ENCODE results near the gene SMIM30. TPM values are rescaled to one million over a fixed set of nuclear protein-coding genes. Genes with fewer than 3 reads are reported as not detected.
"Not testable (repeated sequence)": the region's sequence is repeated elsewhere in the genome, so short reads cannot be mapped to it uniquely, and the experiment has no call there.

SMIM30 gene
- 10 to 100 TPM; 47.9 TPM for total RNA-seq
- long read RNA-seq, donor 1, partial matches to known transcripts = 1 of 1 reads
- long read RNA-seq, donor 1, other reads (novel, unspliced or antisense) = 0 of 1 reads
- long read RNA-seq, donor 2, transcript SMIM30-201 (3 exons, 1,070 nt) = major isoform, 7 of 11 reads
- long read RNA-seq, donor 2, partial matches to known transcripts = 1 of 11 reads
- long read RNA-seq, donor 2, other reads (novel, unspliced or antisense) = 0 of 11 reads

GRCh38 chr7:113118074-113118959, at the start of gene SMIM30:
Gene SMIM30 (minus strand): TSS chr7:113118554. CDS start chr7:113117578, 976 bp downstream.
- intact Hi-C loops (cut with DNase I) = no loop called here
- peak; percentile 97 for DNase-seq (ENCODE audit: low spot score)

- DNase-seq (ENCODE audit: low spot score); intact Hi-C loops (cut with DNase I): not testable (repeated sequence)
Observed at GRCh38 chr7:113166176-113166575, 47.8 kb upstream of the SMIM30 start.

GRCh38 chr7:113161050-113161449, 42.7 kb upstream of the SMIM30 start:
- no peak for DNase-seq (ENCODE audit: low spot score)
- intact Hi-C loops (cut with DNase I) = no loop called here

- no peak for DNase-seq (ENCODE audit: low spot score)
- intact Hi-C loops (cut with DNase I) = no loop called here
Observed at GRCh38 chr7:113159746-113160339, 41.5 kb upstream of the SMIM30 start.

GRCh38 chr7:113158756-113159155, 40.4 kb upstream of the SMIM30 start:
- intact Hi-C loops (cut with DNase I) = no loop called here
- no peak for DNase-seq (ENCODE audit: low spot score)

GRCh38 chr7:113154117-113154516, 35.8 kb upstream of the SMIM30 start:
- no peak for DNase-seq (ENCODE audit: low spot score)
- intact Hi-C loops (cut with DNase I) = no loop called here

GRCh38 chr7:113144817-113145216, 26.5 kb upstream of the SMIM30 start:
- intact Hi-C loops (cut with DNase I) = no loop called here

GRCh38 chr7:113143486-113144257, 25.3 kb upstream of the SMIM30 start:
- intact Hi-C loops (cut with DNase I) = no loop called here
- DNase-seq (ENCODE audit: low spot score) = no peak

More at GRCh38 chr7:113144817-113145216, 26.5 kb upstream of the SMIM30 start:
- no peak for DNase-seq (ENCODE audit: low spot score)

- no peak for DNase-seq (ENCODE audit: low spot score)
- intact Hi-C loops (cut with DNase I) = no loop called here
Observed at GRCh38 chr7:113142385-113143119, 24.2 kb upstream of the SMIM30 start.

GRCh38 chr7:113141803-113142202, 23.4 kb upstream of the SMIM30 start:
- intact Hi-C loops (cut with DNase I) = no loop called here
- DNase-seq (ENCODE audit: low spot score) = no peak

- intact Hi-C loops (cut with DNase I) = no loop called here
- DNase-seq (ENCODE audit: low spot score) = no peak
Observed at GRCh38 chr7:113140956-113141355, 22.6 kb upstream of the SMIM30 start.

GRCh38 chr7:113137241-113137640, 18.9 kb upstream of the SMIM30 start:
- intact Hi-C loops (cut with DNase I) = no loop called here
- no peak for DNase-seq (ENCODE audit: low spot score)

- intact Hi-C loops (cut with DNase I) = no loop called here
- DNase-seq (ENCODE audit: low spot score) = no peak
Observed at GRCh38 chr7:113134025-113134424, 15.7 kb upstream of the SMIM30 start.

GRCh38 chr7:113131367-113131766, 13.0 kb upstream of the SMIM30 start:
- intact Hi-C loops (cut with DNase I) = no loop called here
- no peak for DNase-seq (ENCODE audit: low spot score)

GRCh38 chr7:113128031-113128430, 9.7 kb upstream of the SMIM30 start:
- intact Hi-C loops (cut with DNase I) = no loop called here
- no peak for DNase-seq (ENCODE audit: low spot score)

- no peak for DNase-seq (ENCODE audit: low spot score)
- intact Hi-C loops (cut with DNase I) = no loop called here
Observed at GRCh38 chr7:113125728-113126127, 7.4 kb upstream of the SMIM30 start.

GRCh38 chr7:113122744-113123143, 4.4 kb upstream of the SMIM30 start:
- no peak for DNase-seq (ENCODE audit: low spot score)
- intact Hi-C loops (cut with DNase I) = no loop called here

- DNase-seq (ENCODE audit: low spot score) = no peak
- intact Hi-C loops (cut with DNase I) = no loop called here
Observed at GRCh38 chr7:113120647-113121046, 2.3 kb upstream of the SMIM30 start.

GRCh38 chr7:113119429-113119828, 1.1 kb upstream of the SMIM30 start:
- no peak for DNase-seq (ENCODE audit: low spot score)
- intact Hi-C loops (cut with DNase I) = no loop called here
